GM23248 (cell line): ENCODE measurements around the gene LMOD2. TPM values are rescaled to one million over a fixed set of nuclear protein-coding genes. Genes with fewer than 3 reads are reported as not detected.
A peak's percentile ranks its signal among the peaks of the same experiment; 100 is the strongest.

Experiments
- DNase-seq: peaks from one replicate; pipeline ENCODE4 v3.0.0-alpha.2; 2015
- H2AFZ ChIP-seq: fragments of 200-600 bp; sonication (generic); 2 replicates; pipeline ENCODE4 v1.6.1; 2016; ENCODE audit warnings: antibody characterized with exemption
- H3F3A ChIP-seq: fragments of 200-600 bp; sonication (generic); 2 replicates; pipeline ENCODE4 v1.6.1; 2016; ENCODE audit warnings: mild to moderate bottlenecking, antibody characterized with exemption, mixed run types; ENCODE audit not compliant: insufficient read depth
- H3K27ac ChIP-seq: fragments of 200-600 bp; sonication (generic); 2 replicates; pipeline ENCODE4 v1.5.1; 2016; ENCODE audit warnings: mild to moderate bottlenecking
- H3K27me3 ChIP-seq: fragments of 200-600 bp; sonication (generic); replicated peaks from 2 replicates; pipeline ENCODE4 v1.6.1; 2016; ENCODE audit warnings: mild to moderate bottlenecking; ENCODE audit not compliant: insufficient read depth
- H3K36me3 ChIP-seq: fragments of 200-600 bp; sonication (generic); 2 replicates; pipeline ENCODE4 v1.6.1; 2016; ENCODE audit warnings: low read depth, mild to moderate bottlenecking
- H3K4me1 ChIP-seq: fragments of 200-600 bp; sonication (generic); 2 replicates; pipeline ENCODE4 v1.6.1; 2016; ENCODE audit warnings: mild to moderate bottlenecking; ENCODE audit not compliant: insufficient read depth
- H3K4me2 ChIP-seq: fragments of 200-600 bp; sonication (generic); one replicate; pipeline ENCODE4 v1.6.1; 2016; ENCODE audit warnings: mild to moderate bottlenecking; ENCODE audit not compliant: unreplicated experiment
- H3K4me3 ChIP-seq: fragments of 200-600 bp; sonication (generic); 2 replicates; pipeline ENCODE4 v1.5.1; 2016; ENCODE audit warnings: mild to moderate bottlenecking
- H3K79me2 ChIP-seq: fragments of 200-600 bp; sonication (generic); 2 replicates; pipeline ENCODE4 v1.6.1; 2016; ENCODE audit warnings: mild to moderate bottlenecking; ENCODE audit not compliant: insufficient read depth
- H3K9ac ChIP-seq: fragments of 200-600 bp; sonication (generic); 2 replicates; pipeline ENCODE4 v1.6.1; 2016; ENCODE audit warnings: mild to moderate bottlenecking
- H3K9me2 ChIP-seq: fragments of 200-600 bp; sonication (generic); 2 replicates; pipeline ENCODE4 v1.6.1; 2016; ENCODE audit warnings: mixed run types, mild to moderate bottlenecking, moderate library complexity; ENCODE audit not compliant: insufficient read depth
- H3K9me3 ChIP-seq: fragments of 200-600 bp; sonication (generic); one replicate; pipeline ENCODE4 v1.6.1; 2017; ENCODE audit warnings: low read depth
- H4K20me1 ChIP-seq: fragments of 200-600 bp; sonication (generic); 2 replicates; pipeline ENCODE4 v1.6.0; 2016; ENCODE audit not compliant: insufficient read depth
- EZH2 ChIP-seq: fragments of 200-600 bp; sonication (generic); IDR thresholded peaks from 2 replicates; pipeline ENCODE4 v1.6.1; 2018; ENCODE audit warnings: antibody characterized with exemption, mild to moderate bottlenecking; ENCODE audit not compliant: insufficient read depth, poor library complexity, severe bottlenecking
- EZH2phosphoT487 ChIP-seq: fragments of 200-600 bp; sonication (generic); IDR thresholded peaks from 2 replicates; pipeline ENCODE4 v1.6.1; 2018; ENCODE audit warnings: antibody characterized with exemption, moderate library complexity, mild to moderate bottlenecking, low read depth; ENCODE audit not compliant: insufficient read depth
- WGBS, 2 experiments: methylation state at CpG; one replicate each; pipeline ENCODE4 v1.1.6; 2015 to 2017; ENCODE audit warnings: low lambda C conversion rate in 2 of 2, low coverage in 1 of 2; ENCODE audit errors: missing lambda C conversion rate in 2 of 2; 5-methylcytosine and 5-hydroxymethylcytosine counted together
- in situ Hi-C: fragments of 300-500 bp; cut with MboI; formaldehyde crosslinking; loops from 2 replicates; pipeline ENCODE4 v1.15.0; 2020
- polyA plus RNA-seq: library from polyadenylated mRNA; unstranded; fragments of >200 nt; fragmentation: Nextera tagmentation; extraction: Ambion mirVana; gene quantifications from 2 replicates; pipeline ENCODE4 v1.2.1, GENCODE V29; 2016
- total RNA-seq: library from RNA; depleted of rRNA; stranded (reverse); fragments of >200 nt; shearing (Covaris generic); gene quantifications from 2 replicates; pipeline ENCODE4 v1.2.3, GENCODE V29; 2014

Gene LMOD2
- total and polyA plus RNA-seq, 2 experiments from 2014 or later: not detected

- H4K20me1 ChIP-seq: no peaks in the 10 kb centered on the region
- TF ChIP-seq EZH2: no peak
- TF ChIP-seq EZH2phosphoT487: no peak
- peaks cover 12% of the 10 kb centered on the region for H3K4me1 ChIP-seq
- H2AFZ ChIP-seq: no peak overlapping the region
- H3K9me2 ChIP-seq: no peaks in the 10 kb centered on the region; the same call in 1 of the 2 replicates
- H3F3A ChIP-seq: peaks cover 18% of the 10 kb centered on the region
- no peak overlapping the region for H3K9ac ChIP-seq
- no peak overlapping the region for H3K27ac ChIP-seq
- H3K4me3 ChIP-seq: no peak overlapping the region
- in situ Hi-C loops: no loop called here
- DNase-seq: no peak
- H3K79me2 ChIP-seq: no peaks in the 10 kb centered on the region
- H3K4me2 ChIP-seq: no peak overlapping the region
- no peaks in the 10 kb centered on the region for H3K36me3 ChIP-seq
- no peaks in the 10 kb centered on the region for H3K9me3 ChIP-seq
- H3K27me3 ChIP-seq: no peaks in the 10 kb centered on the region
These were observed 15.1 kb upstream of the LMOD2 start for GRCh38 chr7:123640583-123640982.

GRCh38 chr7:123641901-123642300, 13.8 kb upstream of the LMOD2 start:
- Histone ChIP-seq H3K4me1 (peaks cover 14% of the 10 kb centered on the region), H4K20me1 (no peaks in the 10 kb centered on the region), H3K27ac (no peak overlapping the region), H3K9me2 (no peaks in the 10 kb centered on the region; the same call in 1 of the 2 replicates), H3K9me3 (no peaks in the 10 kb centered on the region), H3K4me2 (no peak overlapping the region), H2AFZ (no peak overlapping the region), H3K9ac (no peak overlapping the region), H3K79me2 (no peaks in the 10 kb centered on the region), H3K4me3 (no peak overlapping the region), H3K27me3 (no peaks in the 10 kb centered on the region), H3F3A (peaks cover 18% of the 10 kb centered on the region), H3K36me3 (no peaks in the 10 kb centered on the region)
- DNase-seq: no peak
- in situ Hi-C loops: no loop called here
- 66 to 71% methylated on average over 5 of the region's 5 CpGs for WGBS, 2 experiments
- no peak for TF ChIP-seq EZH2
- no peak for TF ChIP-seq EZH2phosphoT487

- TF ChIP-seq EZH2 (no peak), EZH2phosphoT487 (no peak)
- 12 to 16% methylated on average over 6 of the region's 6 CpGs for WGBS, 2 experiments
- H3K79me2 ChIP-seq: no peaks in the 10 kb centered on the region
- H3K9me3 ChIP-seq: no peaks in the 10 kb centered on the region
- no peaks in the 10 kb centered on the region for H3K36me3 ChIP-seq
- no peaks in the 10 kb centered on the region; the same call in 1 of the 2 replicates for H3K9me2 ChIP-seq
- peaks cover 18% of the 10 kb centered on the region for H3F3A ChIP-seq
- H4K20me1 ChIP-seq: no peaks in the 10 kb centered on the region
- no peak overlapping the region for H3K27ac ChIP-seq
- peak; percentile 71 for DNase-seq
- peak overlapping the region; percentile 65 for H3K4me3 ChIP-seq
- in situ Hi-C loops: no loop called here
- H3K4me1 ChIP-seq: peaks cover 21% of the 10 kb centered on the region
- H3K9ac ChIP-seq: 0 out of 2 replicates have a peak overlapping the region, but pooled peaks have one; percentile 1
- H3K27me3 ChIP-seq: no peaks in the 10 kb centered on the region
- H2AFZ ChIP-seq: peak overlapping the region; percentile 68
- peak overlapping the region; percentile 85 for H3K4me2 ChIP-seq
These were observed 11.9 kb upstream of the LMOD2 start for GRCh38 chr7:123643495-123644441.

DNA sequence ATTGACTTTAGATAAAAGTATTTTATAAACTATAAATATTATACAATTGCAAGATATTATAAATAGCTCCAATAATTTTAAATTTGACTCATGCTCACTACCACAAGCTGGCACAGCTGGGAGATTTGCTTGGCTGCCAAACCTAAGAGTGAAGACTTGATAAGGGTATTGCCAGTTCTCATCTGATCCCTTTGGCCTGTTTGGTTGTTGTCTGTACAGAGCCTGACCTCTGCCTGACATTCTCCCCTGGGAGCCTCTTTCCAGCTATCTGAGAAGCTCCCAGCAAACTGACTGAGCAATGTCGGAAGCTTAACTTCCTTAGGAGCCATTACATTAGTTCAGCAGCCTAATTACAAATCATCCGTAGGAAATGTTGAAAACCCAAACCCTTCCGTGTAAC, 10.2 kb upstream of the LMOD2 start:
- H3K4me2 ChIP-seq: no peak overlapping the region
- 78 to 86% methylated on average over 3 of the region's 3 CpGs for WGBS, 2 experiments
- H3K4me1 ChIP-seq: peaks cover 21% of the 10 kb centered on the region
- in situ Hi-C loops: no loop called here
- H3K9me2 ChIP-seq: no peaks in the 10 kb centered on the region; the same call in 1 of the 2 replicates
- H3K27ac ChIP-seq: no peak overlapping the region
- TF ChIP-seq EZH2 (no peak), EZH2phosphoT487 (no peak)
- no peaks in the 10 kb centered on the region for H3K9me3 ChIP-seq
- H3K27me3 ChIP-seq: no peaks in the 10 kb centered on the region
- DNase-seq: no peak
- no peaks in the 10 kb centered on the region for H3K79me2 ChIP-seq
- H2AFZ ChIP-seq: no peak overlapping the region
- H4K20me1 ChIP-seq: no peaks in the 10 kb centered on the region
- H3K9ac ChIP-seq: no peak overlapping the region
- peaks cover 18% of the 10 kb centered on the region for H3F3A ChIP-seq
- no peaks in the 10 kb centered on the region for H3K36me3 ChIP-seq
- H3K4me3 ChIP-seq: no peak overlapping the region
